NCI-H1048 (cell line): ENCODE data around the gene NPAS1.

Source experiments
- DNase-seq: peaks from one replicate; lab custom pipeline; 2025; lab: John Stamatoyannopoulos, UW

Gene NPAS1, protein sequence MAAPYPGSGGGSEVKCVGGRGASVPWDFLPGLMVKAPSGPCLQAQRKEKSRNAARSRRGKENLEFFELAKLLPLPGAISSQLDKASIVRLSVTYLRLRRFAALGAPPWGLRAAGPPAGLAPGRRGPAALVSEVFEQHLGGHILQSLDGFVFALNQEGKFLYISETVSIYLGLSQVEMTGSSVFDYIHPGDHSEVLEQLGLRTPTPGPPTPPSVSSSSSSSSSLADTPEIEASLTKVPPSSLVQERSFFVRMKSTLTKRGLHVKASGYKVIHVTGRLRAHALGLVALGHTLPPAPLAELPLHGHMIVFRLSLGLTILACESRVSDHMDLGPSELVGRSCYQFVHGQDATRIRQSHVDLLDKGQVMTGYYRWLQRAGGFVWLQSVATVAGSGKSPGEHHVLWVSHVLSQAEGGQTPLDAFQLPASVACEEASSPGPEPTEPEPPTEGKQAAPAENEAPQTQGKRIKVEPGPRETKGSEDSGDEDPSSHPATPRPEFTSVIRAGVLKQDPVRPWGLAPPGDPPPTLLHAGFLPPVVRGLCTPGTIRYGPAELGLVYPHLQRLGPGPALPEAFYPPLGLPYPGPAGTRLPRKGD

DNA sequence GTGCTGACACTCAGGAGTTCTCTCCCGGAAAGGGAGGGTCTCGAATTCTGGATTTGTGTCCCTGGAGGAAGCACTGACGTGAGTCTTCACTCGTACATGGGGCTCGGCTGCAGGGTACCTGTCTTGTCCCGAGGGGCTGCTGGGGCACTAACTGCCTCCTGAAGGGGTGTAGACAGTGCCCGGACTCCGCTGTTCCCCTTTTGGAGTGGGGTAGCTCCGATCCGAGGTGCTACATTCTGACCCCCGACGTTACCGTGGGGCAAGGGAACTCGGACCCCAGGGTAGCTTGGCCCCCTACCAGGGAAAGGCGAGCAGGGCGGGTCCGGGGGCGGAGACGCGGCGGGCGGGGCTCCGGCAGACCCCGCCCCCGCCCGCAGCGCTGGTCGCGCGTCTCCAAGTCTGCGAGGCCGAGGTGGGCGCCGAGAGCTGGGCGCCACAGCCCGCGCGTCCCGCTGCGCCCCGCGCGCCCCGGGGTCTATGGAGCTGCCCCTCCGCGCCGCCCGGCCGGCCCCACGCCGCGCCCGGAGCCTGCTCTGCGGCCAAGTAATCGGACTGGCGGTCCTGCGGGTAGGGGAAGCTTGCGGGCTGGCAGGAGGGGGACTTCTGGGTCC lies at the start of gene NPAS1:
Gene NPAS1, plus strand, starts transcription at position 407 of the 611 bp plus-strand sequence. CDS start 1,211 bp downstream, outside the sequence.
- no peak for DNase-seq

DNA sequence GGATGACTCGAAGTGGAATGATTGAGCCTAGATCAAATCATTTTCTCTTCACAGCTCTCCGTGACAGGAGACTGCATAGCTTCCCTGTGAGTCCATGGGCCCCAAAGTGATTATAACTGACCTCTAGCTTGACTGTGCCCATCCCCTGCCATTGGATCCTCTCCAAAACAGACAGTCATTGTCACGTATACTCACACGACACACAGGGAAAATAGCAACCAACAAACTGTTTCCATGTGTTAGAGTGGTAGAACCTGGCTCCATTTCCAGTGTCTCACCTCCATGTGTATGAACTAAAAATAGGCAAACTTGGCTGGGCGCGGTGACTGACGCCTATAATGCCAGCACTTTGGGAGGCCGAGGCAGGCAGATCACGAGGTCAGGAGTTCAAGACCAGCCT lies 48.8 kb upstream of the NPAS1 start:
- no peak for DNase-seq

DNA sequence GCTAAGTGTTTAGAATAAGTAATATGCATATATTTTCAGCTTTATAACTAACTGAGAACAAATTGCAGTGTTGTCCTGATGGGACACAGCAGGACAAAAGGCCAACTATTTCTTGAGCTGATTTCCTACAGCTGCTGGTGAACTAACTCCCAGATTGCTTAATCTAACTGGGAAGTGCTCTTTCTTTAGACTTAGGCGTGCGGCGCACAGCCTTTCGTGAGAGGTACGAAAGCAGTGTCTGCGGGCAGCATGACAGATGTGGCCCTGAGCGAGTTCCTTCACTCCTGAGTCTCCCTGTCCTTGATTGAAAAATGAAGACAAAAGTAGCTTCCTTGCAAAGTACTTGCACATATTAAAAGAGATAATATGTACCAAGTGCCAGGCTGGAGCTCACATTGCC lies 47.3 kb upstream of the NPAS1 start:
- DNase-seq: no peak

DNA sequence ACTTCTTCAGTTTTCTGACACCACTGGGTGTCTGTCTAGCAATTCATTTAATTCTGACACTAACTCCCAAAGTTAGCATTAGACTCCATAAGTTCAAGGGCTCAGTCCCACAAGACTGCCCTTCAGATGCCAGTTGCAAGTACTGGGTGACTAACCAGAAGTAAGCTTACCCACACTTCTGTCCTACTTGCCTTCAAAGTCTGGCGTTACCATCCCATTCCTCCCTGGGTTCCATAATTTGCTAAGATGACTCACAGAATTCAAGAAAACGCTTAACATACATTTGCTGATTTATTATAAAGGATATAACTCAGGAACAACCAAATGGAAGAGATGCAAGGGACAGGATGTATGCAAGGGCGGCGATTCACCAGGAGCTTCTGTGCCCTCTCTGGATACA lies 45.5 kb upstream of the NPAS1 start:
- no peak for DNase-seq

DNA sequence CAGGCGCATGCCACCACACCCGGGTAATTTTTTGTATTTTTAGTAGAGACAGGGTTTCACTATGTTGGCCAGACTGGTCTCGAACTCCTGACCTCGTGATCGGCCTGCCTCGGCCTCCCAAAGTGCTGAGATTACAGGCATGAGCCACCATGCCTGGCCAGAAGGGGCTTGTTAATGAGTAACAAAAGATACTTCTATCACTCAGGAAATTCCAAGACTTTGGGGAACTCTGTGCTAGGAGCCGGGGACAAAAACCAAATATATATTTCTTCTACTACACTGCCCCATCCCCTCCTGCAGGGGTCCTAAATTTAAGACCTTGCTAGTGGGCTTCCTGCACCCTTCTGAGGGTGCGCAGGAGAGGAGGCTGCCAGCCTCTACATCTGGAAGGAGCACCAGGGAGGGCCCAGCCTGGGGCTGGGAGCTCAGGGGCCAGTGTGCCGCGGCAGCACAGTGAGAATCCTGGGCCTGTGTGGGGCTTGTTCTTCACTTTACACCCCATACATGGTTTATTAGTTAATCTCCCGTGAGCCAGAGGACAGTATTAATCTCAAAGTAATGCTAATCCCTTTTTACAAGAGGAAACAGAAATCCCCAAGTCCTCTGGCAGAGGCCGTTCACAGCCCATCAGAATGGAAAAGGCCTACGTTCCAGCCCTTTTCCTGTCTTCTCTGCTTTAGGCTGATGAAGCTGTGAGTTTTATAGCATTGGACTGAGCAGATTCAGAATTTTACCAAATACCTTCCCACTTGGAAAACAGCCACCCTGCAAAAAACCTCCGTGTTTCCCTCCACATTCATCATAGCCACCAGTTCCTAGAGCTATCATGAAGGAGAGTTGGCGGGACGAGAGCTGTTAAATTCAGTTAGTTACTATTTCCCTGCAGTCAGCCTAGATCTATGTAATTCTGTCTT lies 44.4 kb upstream of the NPAS1 start:
- no peak for DNase-seq

DNA sequence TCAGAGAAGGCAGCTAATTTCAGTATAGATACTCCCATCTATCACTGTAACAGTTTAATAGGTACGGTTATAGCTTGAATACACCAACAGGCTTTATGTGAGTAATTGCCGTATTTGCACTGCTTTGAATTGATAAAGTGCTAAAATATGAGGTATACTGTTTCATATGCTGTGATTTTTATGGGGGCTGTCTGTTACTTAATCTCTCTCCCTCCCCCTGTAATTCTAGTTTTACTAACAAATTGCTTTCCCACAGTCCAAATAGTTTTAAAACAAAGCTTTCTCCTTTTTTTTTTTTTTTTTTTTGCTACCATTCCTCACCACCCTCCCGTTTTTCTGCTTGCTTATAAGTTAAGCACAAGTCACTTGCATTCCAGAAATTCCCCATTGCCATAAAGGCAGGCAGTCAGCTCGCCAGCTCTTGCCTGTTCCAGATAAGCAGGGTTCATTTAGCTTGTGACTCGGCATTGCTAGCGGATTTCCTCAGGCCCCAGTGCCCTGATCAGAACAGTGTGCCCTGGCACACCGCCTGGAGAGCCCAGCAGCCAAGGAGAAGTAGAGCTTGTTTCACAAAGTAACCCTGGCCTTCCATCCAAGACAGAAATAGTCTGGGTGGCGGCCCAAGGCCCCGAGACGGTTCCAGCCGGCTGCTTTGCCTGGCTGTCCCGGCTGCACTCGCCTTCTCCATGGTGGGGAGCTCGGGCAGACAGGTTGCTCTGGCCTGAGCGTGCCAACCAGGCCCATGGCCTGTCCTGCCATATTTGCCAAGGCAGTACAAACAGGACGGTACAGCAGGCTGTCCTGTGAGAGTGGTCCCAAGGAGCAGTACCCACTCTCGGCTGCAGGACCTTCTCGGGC lies 43.5 kb upstream of the NPAS1 start:
- no peak for DNase-seq

DNA sequence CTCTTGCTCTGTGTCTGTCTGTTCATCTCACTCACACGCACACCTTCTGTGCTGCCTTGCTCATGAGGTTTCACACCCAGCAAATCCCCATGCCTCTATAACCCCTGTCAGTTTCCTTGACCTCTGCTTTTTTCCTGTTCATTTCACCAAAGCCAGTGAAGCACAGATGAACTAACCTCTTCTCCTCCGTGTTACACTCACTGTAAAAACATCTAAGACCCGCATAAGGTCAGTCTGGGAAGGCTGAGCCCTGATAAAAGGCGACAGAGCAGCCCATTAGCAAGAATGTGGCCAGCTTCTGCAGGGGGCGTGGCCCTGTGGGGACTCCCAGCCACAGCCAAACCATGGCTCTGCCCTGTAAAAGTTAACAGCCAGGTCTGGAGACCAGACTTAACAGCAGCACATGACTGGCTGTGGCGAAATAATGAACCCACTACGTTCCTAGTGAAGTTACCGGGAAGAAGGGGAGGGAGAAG lies 42.8 kb upstream of the NPAS1 start:
- DNase-seq: no peak

DNA sequence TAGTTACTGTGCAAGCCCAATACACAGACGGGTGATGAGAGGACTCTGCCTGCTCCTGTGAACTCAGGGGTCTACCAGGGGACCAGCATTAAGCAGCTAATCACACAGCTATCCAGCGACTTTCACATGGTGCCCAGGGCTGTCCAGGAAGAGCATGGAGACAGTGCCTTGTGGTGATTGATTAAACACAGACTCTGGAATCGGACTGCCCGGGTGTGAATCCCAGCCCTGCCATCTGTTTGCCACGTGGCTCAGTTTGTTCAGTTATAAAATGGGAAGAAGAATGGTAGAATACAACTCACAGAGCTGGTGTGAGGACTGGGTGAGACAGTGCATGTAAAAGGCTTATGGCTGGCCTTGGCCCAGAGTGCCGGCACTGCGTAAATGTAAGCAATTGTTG lies 42.1 kb upstream of the NPAS1 start:
- DNase-seq: no peak

DNA sequence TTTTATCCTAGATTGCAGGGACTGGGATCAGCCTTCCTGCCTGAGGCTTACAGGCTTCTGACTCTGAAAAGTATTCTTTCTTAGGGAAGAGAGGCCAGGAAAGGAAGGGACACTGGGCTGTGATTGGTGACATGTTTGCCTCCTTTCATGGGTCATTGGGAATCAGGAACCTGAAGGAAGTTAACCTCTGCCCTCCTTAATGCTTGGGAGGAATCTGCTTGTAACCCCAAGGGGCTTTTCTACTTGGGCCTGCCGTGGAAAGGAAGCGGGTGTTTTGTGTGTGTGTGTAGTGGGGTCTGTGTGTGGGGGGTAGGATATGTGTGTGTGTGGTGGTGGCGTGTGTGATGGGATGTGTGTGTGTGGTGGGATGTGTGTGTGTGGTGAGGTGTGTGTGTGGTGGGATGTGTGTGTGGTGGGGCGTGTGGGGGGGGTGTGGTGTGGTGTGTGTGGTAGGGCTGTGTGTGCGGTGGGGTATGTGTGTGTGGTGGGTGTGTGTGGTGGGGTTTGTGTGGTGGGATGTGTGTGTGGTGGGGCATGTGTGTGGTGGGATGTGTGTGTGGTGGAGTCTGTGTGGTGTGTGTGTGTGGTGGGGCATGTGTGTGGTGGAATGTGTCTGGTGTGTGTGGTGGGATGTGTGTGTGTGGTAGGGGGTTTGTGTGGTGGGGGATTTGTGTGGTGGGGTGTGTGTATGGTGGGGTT lies 41.3 kb upstream of the NPAS1 start:
- no peak for DNase-seq

DNA sequence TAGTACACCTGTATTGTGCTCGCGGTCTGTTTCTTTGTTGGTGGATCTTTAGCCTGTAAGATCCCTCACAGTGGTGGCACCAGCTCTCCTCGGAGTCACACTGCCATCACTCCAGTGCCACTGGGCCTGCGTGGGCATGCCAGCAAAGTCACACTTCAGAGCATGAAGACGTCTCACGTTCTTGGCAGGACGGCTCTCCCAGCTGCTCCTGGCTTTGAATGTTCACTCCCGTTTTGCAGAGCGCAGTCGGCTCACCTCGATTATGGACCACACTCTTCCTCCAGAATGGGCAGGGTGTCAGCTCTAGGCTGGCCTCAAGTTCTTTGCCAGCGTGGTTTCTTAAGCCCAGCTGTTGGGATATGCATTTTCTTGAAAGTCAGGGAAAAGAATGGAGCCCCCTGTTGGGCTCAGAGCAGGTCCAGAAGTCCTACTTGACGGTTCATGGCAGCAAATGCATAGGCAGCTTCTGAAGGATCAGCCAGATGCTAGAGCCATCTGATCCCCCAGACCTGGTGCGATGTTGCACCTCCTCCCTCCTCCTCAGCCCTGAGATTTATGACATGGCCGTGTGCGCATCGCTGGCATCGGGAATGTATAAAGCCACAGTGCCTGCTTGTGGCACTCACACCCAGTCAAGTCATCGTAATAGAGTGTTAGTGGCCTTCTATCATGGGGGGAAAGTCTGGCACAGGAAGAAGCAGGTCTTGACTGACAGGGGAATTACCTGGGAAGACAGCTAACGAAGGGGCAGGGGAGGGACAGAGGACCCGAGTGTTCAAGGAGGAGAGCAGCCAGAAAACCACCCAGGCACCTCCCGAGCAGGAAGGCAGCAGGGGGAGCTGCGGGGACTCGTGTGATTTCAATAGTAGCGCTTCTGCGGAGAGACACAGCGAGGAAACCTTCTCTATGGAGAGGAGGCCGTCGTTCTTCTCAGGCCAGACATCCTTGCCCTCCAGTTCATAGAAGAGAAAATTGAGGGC lies 40.2 kb upstream of the NPAS1 start:
- DNase-seq: no peak

DNA sequence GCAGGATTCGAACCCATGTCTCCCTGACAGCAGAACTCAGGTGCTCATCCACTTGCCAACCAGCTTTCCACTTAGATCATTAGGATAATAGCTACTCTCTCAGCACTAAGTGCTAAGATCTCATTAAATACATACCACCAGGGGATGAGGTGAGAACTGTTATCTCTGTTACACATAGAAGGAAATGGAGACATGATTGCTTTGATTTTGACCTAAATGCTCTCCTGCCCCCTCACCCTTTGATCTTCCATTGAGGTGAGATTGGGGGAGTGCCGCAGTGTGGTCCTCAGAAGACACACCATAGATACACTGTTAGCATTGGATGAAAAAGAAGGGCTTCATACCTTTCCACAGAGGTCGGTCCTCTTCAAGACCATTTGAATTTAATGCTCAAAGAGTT lies 38.9 kb upstream of the NPAS1 start:
- DNase-seq: no peak

DNA sequence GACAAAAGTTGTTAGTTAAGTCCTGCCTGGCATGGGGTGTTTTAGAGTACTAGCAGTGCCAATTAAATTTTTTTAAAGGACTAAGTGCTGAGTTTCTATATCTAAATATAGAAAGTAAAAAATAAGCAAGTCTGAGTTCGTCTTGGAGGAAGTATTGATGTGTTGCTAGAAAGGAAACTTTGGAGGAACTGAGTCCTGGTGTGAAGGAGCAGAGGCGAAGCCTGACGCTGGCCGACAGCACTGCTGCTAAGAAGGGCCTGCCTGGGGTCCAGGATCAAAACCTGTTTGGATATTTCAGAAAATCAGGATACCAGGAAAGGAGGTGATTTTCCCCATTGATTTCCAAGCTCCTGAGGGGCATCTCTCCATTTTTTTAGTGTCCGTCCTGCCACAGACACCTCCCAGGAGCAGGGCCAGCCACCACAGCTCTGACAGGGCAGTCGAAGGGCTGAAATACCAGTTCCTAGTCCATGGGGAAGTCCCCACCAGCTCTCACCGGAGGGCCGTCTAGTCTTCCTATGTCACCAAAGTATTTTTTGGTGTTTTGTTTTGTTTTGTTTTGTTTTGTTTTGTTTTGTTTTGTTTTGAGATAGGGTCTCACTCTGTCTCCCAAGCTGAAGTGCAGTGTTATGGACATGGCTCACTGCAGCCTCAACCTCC lies 38.2 kb upstream of the NPAS1 start:
- no peak for DNase-seq

DNA sequence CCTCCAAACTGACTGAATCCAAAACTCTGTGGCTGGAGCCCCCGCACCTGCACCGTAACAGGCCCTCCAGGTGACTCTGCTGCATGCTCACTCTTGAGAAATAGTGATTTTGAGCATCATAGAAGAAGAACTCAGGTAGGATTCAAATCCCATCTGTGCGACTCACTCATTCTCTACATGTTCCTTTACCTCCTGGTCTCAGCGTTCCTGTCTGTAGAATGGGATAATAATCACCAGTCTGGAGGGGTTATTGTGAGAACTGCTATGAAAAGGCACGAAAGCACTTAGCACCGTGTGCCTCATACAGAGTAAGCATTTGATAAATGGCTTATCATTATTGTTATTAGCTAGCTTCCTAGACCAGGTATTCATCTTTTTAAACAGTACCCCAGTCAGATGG lies 36.5 kb upstream of the NPAS1 start:
- no peak for DNase-seq

DNA sequence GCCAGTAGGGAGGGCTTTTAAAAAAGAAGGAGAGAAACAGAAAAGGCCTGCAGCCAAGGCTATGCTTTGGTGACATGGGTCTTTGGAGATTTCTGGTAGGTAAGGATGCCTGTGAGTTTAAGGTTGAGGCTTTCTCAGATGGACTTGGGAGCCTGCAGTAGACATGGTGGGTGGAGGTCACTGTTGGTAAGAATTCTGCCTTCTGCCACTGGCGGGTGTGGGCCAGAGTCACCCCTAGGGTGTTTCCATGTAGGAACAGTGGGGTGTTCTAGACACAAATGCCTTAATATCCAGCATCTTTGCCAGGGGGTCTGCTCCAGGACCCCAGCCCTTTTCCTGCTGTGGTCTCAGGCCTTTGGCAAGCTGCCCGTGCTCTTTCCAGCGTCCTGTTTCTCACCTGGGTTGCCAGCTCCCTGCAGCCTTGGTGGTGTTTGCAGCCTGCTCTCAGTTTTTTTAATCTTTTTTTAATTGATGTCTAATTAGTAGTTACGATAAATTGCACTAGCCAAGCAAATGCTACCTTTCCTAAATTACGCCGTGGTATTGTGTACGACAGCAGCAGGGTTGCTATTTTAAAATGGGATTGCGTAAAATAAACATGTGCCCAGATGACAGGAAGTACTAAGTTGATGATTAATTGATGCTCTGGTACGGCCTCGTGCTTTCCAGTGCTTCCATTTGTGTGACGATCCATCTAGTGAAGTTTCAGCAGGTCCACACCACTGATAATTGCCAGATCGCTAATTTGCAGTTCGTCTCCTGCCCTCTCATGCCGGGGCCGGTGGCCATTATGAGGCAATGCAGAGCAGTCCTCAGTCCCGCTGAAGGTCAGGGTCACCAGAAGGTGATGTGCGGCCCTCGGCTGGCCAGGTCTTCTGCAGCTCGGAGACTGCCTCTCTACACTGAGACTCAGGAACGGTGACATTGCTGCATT lies 35.3 kb upstream of the NPAS1 start:
- DNase-seq: no peak

DNA sequence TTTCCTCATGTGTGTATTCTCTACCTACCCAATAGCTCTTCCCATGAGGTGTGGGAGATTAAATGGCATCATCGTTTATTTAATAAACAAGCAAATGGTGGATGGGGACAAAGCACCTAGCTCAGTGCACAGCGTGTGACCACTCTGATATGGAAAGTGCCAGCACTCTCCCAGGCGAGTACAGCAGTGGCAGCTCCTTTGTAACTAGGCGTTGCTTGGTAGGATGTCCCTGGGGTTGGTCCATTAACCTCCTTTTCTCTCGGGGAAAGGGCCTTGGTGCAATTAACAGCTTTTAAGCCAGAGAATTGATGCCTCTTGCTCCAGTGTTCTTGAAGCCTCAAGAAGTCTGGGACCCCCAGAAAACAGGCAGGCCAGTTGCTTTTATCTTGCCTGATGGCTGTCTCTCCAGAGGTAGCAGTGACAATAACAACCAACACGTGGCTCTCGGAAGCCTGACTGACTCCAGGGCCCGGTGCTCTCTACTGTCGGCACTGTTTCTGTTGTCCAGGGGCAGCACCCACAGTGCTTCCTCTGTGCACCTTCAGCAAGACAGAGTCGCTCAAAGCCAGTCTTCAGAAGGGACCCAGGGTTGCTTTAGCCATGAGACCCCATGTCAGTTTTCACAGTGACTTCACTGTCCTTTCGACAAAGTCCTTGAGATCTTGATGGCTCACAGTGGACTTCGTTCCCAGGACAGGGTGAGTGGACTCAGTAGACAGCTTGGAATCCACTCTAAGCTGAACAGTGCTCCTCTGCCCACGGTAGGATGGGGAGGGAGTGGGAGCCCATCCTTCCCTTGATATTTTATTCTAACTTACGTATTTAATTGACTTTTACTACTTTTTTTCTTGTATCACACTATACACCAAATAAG lies 33.9 kb upstream of the NPAS1 start:
- no peak for DNase-seq

DNA sequence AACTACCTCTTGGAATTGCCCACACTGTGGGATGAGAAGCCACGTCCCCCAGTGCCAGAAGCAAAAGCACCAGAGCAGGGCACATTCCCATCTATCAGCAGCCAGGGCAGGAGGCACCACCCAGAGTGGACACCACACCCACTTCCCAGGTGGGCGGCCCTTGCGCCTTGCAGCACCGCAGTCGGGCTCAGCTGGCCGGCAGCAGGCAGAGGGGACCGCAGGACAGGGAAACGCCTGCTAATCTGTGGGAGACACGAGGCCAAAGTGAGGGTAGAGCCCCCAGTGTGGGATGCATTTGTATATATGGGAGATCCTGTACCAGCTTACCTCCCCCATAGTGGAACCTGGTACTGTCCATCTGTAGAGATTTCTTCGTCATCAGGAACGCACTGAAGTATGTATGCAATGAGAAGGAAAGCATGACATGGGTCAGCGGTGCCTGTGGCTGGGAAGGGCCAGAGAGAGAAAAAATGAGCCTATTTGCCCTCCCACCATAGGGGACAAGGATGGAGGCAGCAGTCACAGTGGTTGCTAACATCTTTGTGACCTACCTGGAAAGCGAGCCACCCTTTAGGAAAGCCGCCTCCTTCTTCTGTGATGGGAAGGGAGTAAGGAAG lies 30.9 kb upstream of the NPAS1 start:
- DNase-seq: no peak
